GM20431 (cell line): ENCODE results near the gene USP21.

Experiments used
- in situ Hi-C: fragments of 300-500 bp; cut with MseI, MboI; formaldehyde crosslinking; loops from one replicate; pipeline ENCODE4 v1.15.0; 2020; ENCODE audit warnings: low sequenced_read_pairs; ENCODE audit not compliant: unreplicated experiment

The USP21 gene

GRCh38 chr1:161189036-161189435, 29.7 kb downstream of the USP21 start:
- in situ Hi-C loops, result no loop called here

GRCh38 chr1:161190962-161191521, 31.7 kb downstream of the USP21 start:
- in situ Hi-C loops, result no loop called here

GRCh38 chr1:161191971-161192370, 32.7 kb downstream of the USP21 start:
- in situ Hi-C loops, result no loop called here

GRCh38 chr1:161192476-161193465, 33.5 kb downstream of the USP21 start:
- in situ Hi-C loops, result no loop called here

- in situ Hi-C loops, result no loop called here
Measured at GRCh38 chr1:161193561-161194235, 34.4 kb downstream of the USP21 start.

- in situ Hi-C loops, result no loop called here
Measured at GRCh38 chr1:161195171-161195570, 35.9 kb downstream of the USP21 start.

- in situ Hi-C loops, result no loop called here
Measured at GRCh38 chr1:161196111-161196510, 36.8 kb downstream of the USP21 start.

GRCh38 chr1:161196521-161197451, 37.5 kb downstream of the USP21 start:
- in situ Hi-C loops, result no loop called here

GRCh38 chr1:161197560-161198193, 38.4 kb downstream of the USP21 start:
- in situ Hi-C loops, result no loop called here

- in situ Hi-C loops, result no loop called here
Measured at GRCh38 chr1:161198194-161198896, 39.0 kb downstream of the USP21 start.

- in situ Hi-C loops, result no loop called here
Measured at GRCh38 chr1:161198897-161199431, 39.7 kb downstream of the USP21 start, which contains the start of gene ADAMTS4. TSS of gene ADAMTS4 (minus strand) at chr1:161199054. CDS start at chr1:161198627, 427 bp downstream.

- in situ Hi-C loops, result no loop called here
Measured at GRCh38 chr1:161199506-161200139, 40.3 kb downstream of the USP21 start.

- in situ Hi-C loops, result no loop called here
Measured at GRCh38 chr1:161200421-161200991, 41.2 kb downstream of the USP21 start.

- in situ Hi-C loops, result no loop called here
Measured at GRCh38 chr1:161200992-161201835, 41.9 kb downstream of the USP21 start.

- in situ Hi-C loops, result no loop called here
Measured at GRCh38 chr1:161201836-161202712, 42.8 kb downstream of the USP21 start, which contains the start of gene NDUFS2. TSS of gene NDUFS2 (plus strand) at chr1:161202367. CDS start at chr1:161202386, 19 bp downstream.
